Activated CD8-positive, alpha-beta T cell treated with anti-CD3 and anti-CD28 coated beads, Interleukin-2, amount 10 ng/mL, durations not matched to agents 7 days and 5 days (primary cell): ENCODE results near the gene RNU7-1. TPM values are rescaled to one million over a fixed set of nuclear protein-coding genes. Genes with fewer than 3 reads are reported as not detected.
A peak's percentile ranks its signal among the peaks of the same experiment; 100 is the strongest.

Source experiments
- ATAC-seq: fragments of 150-1000 bp; cut with Tn5 transposase; one replicate; pipeline ENCODE4 v1.10.0; 2021; ENCODE audit warnings: moderate library complexity
- CTCF ChIA-PET: fragments of 350-600 bp; sonication (Branson Sonifier 250); formaldehyde crosslinking; loops from one replicate; lab custom pipeline; 2021; ENCODE audit warnings: antibody characterized with exemption; lab: Charles Lee
- POLR2A ChIA-PET: fragments of 350-600 bp; sonication (Branson Sonifier 250); formaldehyde crosslinking; loops from one replicate; lab custom pipeline; 2021; ENCODE audit warnings: antibody characterized with exemption; lab: Charles Lee
- DNase-seq: peaks from one replicate; pipeline ENCODE4 v3.0.0-alpha.2; 2020
- H3K27ac Mint-ChIP-seq: one replicate; pipeline ENCODE4 v1.8.0; 2021; ENCODE audit warnings: mild to moderate bottlenecking, mixed read lengths
- H3K27me3 Mint-ChIP-seq: one replicate; pipeline ENCODE4 v1.8.0; 2021; ENCODE audit warnings: low read depth, mixed read lengths
- H3K36me3 Mint-ChIP-seq: one replicate; pipeline ENCODE4 v1.8.0; 2021; ENCODE audit warnings: low read depth, mixed read lengths
- H3K4me1 Mint-ChIP-seq: one replicate; pipeline ENCODE4 v1.8.0; 2021; ENCODE audit warnings: low read depth, mixed read lengths
- H3K4me3 Mint-ChIP-seq: one replicate; pipeline ENCODE4 v1.8.0; 2021; ENCODE audit warnings: mild to moderate bottlenecking, mixed read lengths
- H3K9me3 Mint-ChIP-seq: one replicate; pipeline ENCODE4 v1.8.0; 2022; ENCODE audit warnings: mixed read lengths; ENCODE audit not compliant: insufficient read depth
- total RNA-seq, 2 experiments: library from RNA; stranded (reverse); gene quantifications; one replicate each; pipeline ENCODE4 v1.2.3, GENCODE V29; 2021

RNU7-1 gene
- total RNA-seq, 2 experiments from 2014 or later, result not detected

GRCh38 chr12:6938353-6939190 is 5.0 kb upstream of the RNU7-1 start:
- Mint-ChIP-seq H3K4me3 (peak overlapping the region; percentile 82), H3K36me3 (peaks cover 34% of the 10 kb centered on the region), H3K9me3 (no peaks in the 10 kb centered on the region), H3K27ac (peak overlapping the region; percentile 97), H3K4me1 (peaks cover 63% of the 10 kb centered on the region), H3K27me3 (peaks cover under 1% of the 10 kb centered on the region)
- no peak for ATAC-seq
- ChIA-PET CTCF (interaction anchor here (1.0 to 18.6 kb wide), 17 partner anchors 9 to 385 kb away, joined by 3 to 742 read pairs (median 7); partner anchors contain the start of genes ATN1, C1RL, CDCA3 and LPCAT3), POLR2A (interaction anchor here (0.6 to 20.8 kb wide), 20 partner anchors 8 to 1033 kb away, joined by 3 to 1099 read pairs (median 5); partner anchors contain the start of genes ATN1, C1RL, ENO2 and LRRC23)
- no peak for DNase-seq

- H3K36me3 Mint-ChIP-seq, result peaks cover 31% of the 10 kb centered on the region
- ChIA-PET POLR2A (interaction anchor here (1.0 to 20.8 kb wide), 5 partner anchors 12 to 88 kb away, joined by 3 to 1099 read pairs (median 6); partner anchors contain the start of genes ATN1, CDCA3, PTPN6 and USP5), CTCF (interaction anchor here (0.8 to 18.6 kb wide), 7 partner anchors 8 to 169 kb away, joined by 3 to 742 read pairs (median 37); partner anchors contain the start of genes ATN1, C1RL, SPSB2 and TPI1)
- H3K27me3 Mint-ChIP-seq, result peaks cover 2% of the 10 kb centered on the region
- no peak for DNase-seq
- peak overlapping the region; percentile 97 for H3K27ac Mint-ChIP-seq
- no peaks in the 10 kb centered on the region for H3K9me3 Mint-ChIP-seq
- peak overlapping the region; percentile 29 for H3K4me3 Mint-ChIP-seq
- peaks cover 63% of the 10 kb centered on the region for H3K4me1 Mint-ChIP-seq
- ATAC-seq, result no peak
These were observed 4.5 kb upstream of the RNU7-1 start for GRCh38 chr12:6939191-6939540.

- Mint-ChIP-seq H3K36me3 (peaks cover 25% of the 10 kb centered on the region), H3K4me3 (no peak overlapping the region), H3K4me1 (peaks cover 64% of the 10 kb centered on the region), H3K27ac (peak overlapping the region; percentile 43), H3K27me3 (peaks cover 2% of the 10 kb centered on the region), H3K9me3 (no peaks in the 10 kb centered on the region)
- ATAC-seq (no peak), DNase-seq (no peak)
- CTCF ChIA-PET, result interaction anchor here (1.1 to 18.6 kb wide), 3 partner anchors 14 to 27 kb away, joined by 3 to 742 read pairs (median 106); partner anchors contain the start of gene ATN1
- POLR2A ChIA-PET, result interaction anchor here (1.2 to 20.8 kb wide), 3 partner anchors 12 to 68 kb away, joined by 3 to 1099 read pairs (median 5); partner anchors contain the start of genes PTPN6 and SPSB2
These were observed 2.3 kb upstream of the RNU7-1 start for GRCh38 chr12:6941267-6941666.

- no peak overlapping the region for H3K27ac Mint-ChIP-seq
These were observed 1.8 kb upstream of the RNU7-1 start for GRCh38 chr12:6941782-6942181.

GRCh38 chr12:6942331-6942665 is 1.3 kb upstream of the RNU7-1 start:
- Mint-ChIP-seq H3K4me1 (peaks cover 66% of the 10 kb centered on the region), H3K36me3 (peaks cover 20% of the 10 kb centered on the region)

More at GRCh38 chr12:6941782-6942181, 1.8 kb upstream of the RNU7-1 start:
- ChIA-PET CTCF (interaction anchor here (1.1 to 18.6 kb wide), 3 partner anchors 14 to 26 kb away, joined by 3 to 742 read pairs (median 106); partner anchors contain the start of gene ATN1), POLR2A (interaction anchor here (1.2 to 20.8 kb wide), 3 partner anchors 13 to 69 kb away, joined by 3 to 1099 read pairs (median 5); partner anchors contain the start of genes PTPN6 and SPSB2)
- peaks cover 2% of the 10 kb centered on the region for H3K27me3 Mint-ChIP-seq
- H3K4me3 Mint-ChIP-seq, result no peak overlapping the region
- DNase-seq, result no peak
- peaks cover 64% of the 10 kb centered on the region for H3K4me1 Mint-ChIP-seq
- H3K9me3 Mint-ChIP-seq, result no peaks in the 10 kb centered on the region
- ATAC-seq, result no peak
- peaks cover 21% of the 10 kb centered on the region for H3K36me3 Mint-ChIP-seq

GRCh38 chr12:6943389-6943721 is 261 bp upstream of the RNU7-1 start:
- POLR2A ChIA-PET, result interaction anchor here (0.6 to 20.8 kb wide), 59 partner anchors 9 to 1123 kb away, joined by 3 to 1099 read pairs (median 5); partner anchors contain the start of genes ATN1, C1RL, C3AR1 and CDCA3
- Mint-ChIP-seq H3K4me3 (peak overlapping the region; percentile 88), H3K4me1 (peaks cover 69% of the 10 kb centered on the region), H3K9me3 (no peaks in the 10 kb centered on the region), H3K36me3 (peaks cover 17% of the 10 kb centered on the region), H3K27ac (peak overlapping the region; percentile 97), H3K27me3 (peaks cover 2% of the 10 kb centered on the region)
- peak; percentile 42 for ATAC-seq
- DNase-seq, result peak; percentile 90
- CTCF ChIA-PET, result interaction anchor here (0.7 to 18.6 kb wide), 24 partner anchors 9 to 245 kb away, joined by 3 to 742 read pairs (median 5); partner anchors contain the start of genes C1R, C1RL, ENO2 and LPCAT3

More at GRCh38 chr12:6942331-6942665, 1.3 kb upstream of the RNU7-1 start:
- H3K9me3 Mint-ChIP-seq, result no peaks in the 10 kb centered on the region
- peak overlapping the region; percentile 5 for H3K4me3 Mint-ChIP-seq
- ChIA-PET POLR2A (interaction anchor here (0.7 to 20.8 kb wide), 5 partner anchors 8 to 102 kb away, joined by 3 to 1099 read pairs (median 48); partner anchors contain the start of genes ATN1, GNB3, PTPN6 and SPSB2), CTCF (interaction anchor here (1.8 to 18.6 kb wide), 4 partner anchors 9 to 168 kb away, joined by 10 to 742 read pairs (median 66); partner anchors contain the start of genes C1RL and SPSB2)
- peaks cover 2% of the 10 kb centered on the region for H3K27me3 Mint-ChIP-seq
- H3K27ac Mint-ChIP-seq, result peak overlapping the region; percentile 97
- no peak for ATAC-seq
- no peak for DNase-seq

- H3K9me3 Mint-ChIP-seq, result no peaks in the 10 kb centered on the region
- ATAC-seq, result peak; percentile 52
- peak overlapping the region; percentile 97 for H3K27ac Mint-ChIP-seq
- DNase-seq, result peak; percentile 93
- peak overlapping the region; percentile 88 for H3K4me3 Mint-ChIP-seq
- peaks cover 16% of the 10 kb centered on the region for H3K36me3 Mint-ChIP-seq
- H3K27me3 Mint-ChIP-seq, result peaks cover 2% of the 10 kb centered on the region
- POLR2A ChIA-PET, result interaction anchor here (0.5 to 20.8 kb wide), 51 partner anchors 10 to 1122 kb away, joined by 3 to 1099 read pairs (median 6); partner anchors contain the start of genes ATN1, C1RL, C3AR1 and CDCA3
- H3K4me1 Mint-ChIP-seq, result peaks cover 75% of the 10 kb centered on the region
- CTCF ChIA-PET, result interaction anchor here (0.6 to 18.6 kb wide), 30 partner anchors 8 to 201 kb away, joined by 3 to 742 read pairs (median 5); partner anchors contain the start of genes C1R, C1RL, CDCA3 and LPCAT3
These were observed 968 bp downstream of the RNU7-1 start for GRCh38 chr12:6944381-6945186.

GRCh38 chr12:6945613-6946012 is 2.0 kb downstream of the RNU7-1 start:
- H3K27ac Mint-ChIP-seq, result peak overlapping the region; percentile 97
- CTCF ChIA-PET, result interaction anchor here (1.2 to 18.6 kb wide), 12 partner anchors 9 to 165 kb away, joined by 3 to 742 read pairs (median 18); partner anchors contain the start of genes C1RL, CDCA3, LPCAT3 and SPSB2
- no peaks in the 10 kb centered on the region for H3K9me3 Mint-ChIP-seq
- H3K36me3 Mint-ChIP-seq, result peaks cover 16% of the 10 kb centered on the region
- DNase-seq (no peak), ATAC-seq (no peak)
- peaks cover 81% of the 10 kb centered on the region for H3K4me1 Mint-ChIP-seq
- peaks cover 2% of the 10 kb centered on the region for H3K27me3 Mint-ChIP-seq
- POLR2A ChIA-PET, result interaction anchor here (0.6 to 20.8 kb wide), 11 partner anchors 9 to 79 kb away, joined by 3 to 1099 read pairs (median 3); partner anchors contain the start of genes ATN1, LPCAT3, PTPN6 and SPSB2
- H3K4me3 Mint-ChIP-seq, result peak overlapping the region; percentile 88

- Mint-ChIP-seq H3K36me3 (peaks cover 17% of the 10 kb centered on the region), H3K27me3 (peaks cover 2% of the 10 kb centered on the region)
These were observed 2.7 kb downstream of the RNU7-1 start for GRCh38 chr12:6946033-6946919.

More at GRCh38 chr12:6946033-6946919, 2.7 kb downstream of the RNU7-1 start:
- Mint-ChIP-seq H3K27ac (peak overlapping the region; percentile 97), H3K4me1 (peaks cover 82% of the 10 kb centered on the region), H3K4me3 (peak overlapping the region; percentile 88), H3K9me3 (no peaks in the 10 kb centered on the region)
- peak; percentile 73 for DNase-seq
- ATAC-seq, result peak; percentile 17
- CTCF ChIA-PET, result interaction anchor here (1.4 to 18.6 kb wide), 8 partner anchors 9 to 164 kb away, joined by 4 to 742 read pairs (median 32); partner anchors contain the start of genes C1RL, LPCAT3 and SPSB2
- POLR2A ChIA-PET, result interaction anchor here (0.6 to 20.8 kb wide), 13 partner anchors 8 to 79 kb away, joined by 3 to 1099 read pairs (median 5); partner anchors contain the start of genes ATN1, LPCAT3, PTPN6 and SPSB2
